Myocyte (in vitro differentiated cells): ENCODE measurements around the gene ADGRF4. TPM values are rescaled to one million over a fixed set of nuclear protein-coding genes. Genes with fewer than 3 reads are reported as not detected.

Experiments used
- DNase-seq: peaks from one replicate; pipeline ENCODE4 v3.0.0-alpha.2; 2012; ENCODE audit warnings: low read depth
- polyA plus RNA-seq: library from polyadenylated mRNA; unstranded; fragments of >200 nt; gene quantifications from one replicate; pipeline ENCODE4 v1.2.1, GENCODE V29; 2012; ENCODE audit warnings: missing spikeins
- total RNA-seq: library from RNA; depleted of rRNA; stranded (reverse); fragments of >200 nt; gene quantifications from 2 replicates; pipeline ENCODE4 v1.2.3, GENCODE V29; 2014

ADGRF4 gene
- total RNA-seq, result not detected in 2 replicates
- polyA plus RNA-seq, result not detected

DNA sequence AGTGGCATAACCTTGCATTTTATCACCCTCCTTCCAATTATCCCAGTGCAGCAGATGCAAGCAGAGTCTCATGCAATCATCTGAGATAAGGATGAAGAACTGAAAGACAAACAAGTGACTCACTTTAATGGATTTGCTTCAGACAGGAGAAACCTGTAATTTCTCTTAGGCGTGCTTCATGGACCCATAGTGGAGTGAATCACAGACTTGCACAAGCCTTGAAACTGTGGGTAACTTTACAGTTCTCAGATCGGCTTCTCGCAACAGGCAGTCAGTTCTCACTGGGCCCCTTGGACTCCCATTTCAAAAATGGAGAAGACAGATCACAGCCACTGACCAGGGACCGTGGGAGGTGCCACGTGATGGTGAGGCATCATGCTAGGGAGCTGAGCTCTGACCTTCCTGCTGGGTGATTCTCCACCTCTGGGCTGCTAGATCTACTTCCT lies at the start of gene ADGRF4:
ADGRF4 (plus strand) TSS at position 239 of the 446 bp plus-strand sequence. CDS start 8,666 bp downstream, outside the sequence.
- DNase-seq, result no peak

- no peak for DNase-seq
Observed at GRCh38 chr6:47650553-47651432, 47.6 kb upstream of the ADGRF4 start.

DNA sequence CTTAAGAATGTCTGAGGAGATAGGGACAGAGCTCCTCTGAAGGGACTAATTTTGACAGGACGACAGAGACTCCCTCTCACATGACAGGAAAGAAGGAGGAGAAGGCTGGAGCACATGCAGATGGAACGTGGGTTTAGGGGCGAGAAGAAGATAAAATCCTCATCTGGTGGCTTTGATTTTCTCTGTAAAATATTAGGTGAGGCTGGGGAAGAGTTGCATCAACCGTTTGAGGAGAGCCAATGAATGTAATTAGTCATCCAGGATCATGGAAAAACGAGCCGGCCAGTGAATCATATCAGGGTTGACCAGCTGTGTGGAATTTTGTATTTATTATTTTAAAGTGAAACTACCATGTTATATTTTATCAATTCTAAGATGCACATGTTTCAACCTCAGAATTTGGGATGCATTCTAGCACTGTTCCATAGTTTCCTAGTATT lies 46.9 kb upstream of the ADGRF4 start:
- DNase-seq, result peak; percentile 40

DNA sequence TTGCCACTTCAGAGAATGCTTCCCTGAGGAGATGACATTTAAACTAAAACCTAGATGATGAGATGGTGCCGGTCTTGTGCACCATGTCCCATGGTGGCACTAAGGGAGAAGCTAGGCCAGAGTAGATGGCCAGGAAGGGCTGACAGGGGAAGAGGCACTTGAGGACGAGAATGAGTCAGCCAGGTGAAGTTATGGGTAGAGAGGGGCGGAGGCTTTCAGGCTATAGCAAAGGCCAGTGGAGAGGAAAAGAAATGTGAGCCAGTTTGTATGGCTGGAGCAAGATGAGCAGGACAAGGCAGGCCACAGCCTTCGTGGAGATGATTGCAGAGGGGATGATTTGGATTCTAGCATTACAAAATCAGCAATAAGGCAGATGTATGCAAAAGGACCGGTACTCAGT lies 44.7 kb upstream of the ADGRF4 start:
- DNase-seq, result no peak

GRCh38 chr6:47654255-47654654 lies 44.1 kb upstream of the ADGRF4 start:
- no peak for DNase-seq

DNA sequence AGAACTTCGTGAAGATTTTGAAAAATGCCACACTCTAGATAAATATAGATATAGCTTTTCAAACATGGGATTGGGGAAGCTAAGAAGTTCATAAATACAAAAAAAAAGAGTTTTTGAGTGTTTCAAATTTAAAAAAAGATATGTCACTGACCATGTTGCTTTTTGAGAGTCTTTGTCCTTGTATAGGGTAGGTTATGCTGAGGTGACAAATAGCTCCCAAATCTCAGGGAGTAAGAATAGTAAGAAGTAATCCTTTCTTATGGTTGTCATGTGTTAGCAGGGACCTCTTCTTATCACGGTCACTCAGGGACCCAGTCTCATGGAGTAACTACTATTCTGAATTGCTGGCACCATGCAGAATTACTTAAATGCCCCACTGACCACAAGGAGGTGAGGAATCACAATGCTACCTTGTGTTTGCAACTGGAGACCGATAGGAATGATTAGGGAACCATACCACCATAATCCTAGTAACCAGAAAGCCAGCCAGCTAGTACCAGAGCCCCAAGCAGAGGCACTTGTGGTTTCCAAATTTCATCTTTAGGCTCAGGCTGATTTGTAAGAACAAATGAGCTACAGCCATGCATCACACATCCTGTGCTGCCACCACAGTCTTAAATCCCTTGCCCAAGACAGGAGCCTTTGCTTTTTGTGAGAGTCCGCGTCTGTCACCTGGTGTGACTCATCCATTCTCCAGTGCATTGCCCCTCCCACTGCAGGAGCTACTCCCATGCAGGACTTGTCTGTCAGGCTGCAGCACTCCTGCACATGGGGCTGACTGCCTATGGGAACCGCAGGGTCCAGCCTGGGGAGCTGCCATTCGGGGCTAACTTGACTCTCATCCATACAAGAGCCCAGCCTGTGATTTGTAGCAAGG lies 42.4 kb upstream of the ADGRF4 start:
- peak; percentile 69 for DNase-seq

- no peak for DNase-seq
Observed at GRCh38 chr6:47661960-47662359, 36.4 kb upstream of the ADGRF4 start.

DNA sequence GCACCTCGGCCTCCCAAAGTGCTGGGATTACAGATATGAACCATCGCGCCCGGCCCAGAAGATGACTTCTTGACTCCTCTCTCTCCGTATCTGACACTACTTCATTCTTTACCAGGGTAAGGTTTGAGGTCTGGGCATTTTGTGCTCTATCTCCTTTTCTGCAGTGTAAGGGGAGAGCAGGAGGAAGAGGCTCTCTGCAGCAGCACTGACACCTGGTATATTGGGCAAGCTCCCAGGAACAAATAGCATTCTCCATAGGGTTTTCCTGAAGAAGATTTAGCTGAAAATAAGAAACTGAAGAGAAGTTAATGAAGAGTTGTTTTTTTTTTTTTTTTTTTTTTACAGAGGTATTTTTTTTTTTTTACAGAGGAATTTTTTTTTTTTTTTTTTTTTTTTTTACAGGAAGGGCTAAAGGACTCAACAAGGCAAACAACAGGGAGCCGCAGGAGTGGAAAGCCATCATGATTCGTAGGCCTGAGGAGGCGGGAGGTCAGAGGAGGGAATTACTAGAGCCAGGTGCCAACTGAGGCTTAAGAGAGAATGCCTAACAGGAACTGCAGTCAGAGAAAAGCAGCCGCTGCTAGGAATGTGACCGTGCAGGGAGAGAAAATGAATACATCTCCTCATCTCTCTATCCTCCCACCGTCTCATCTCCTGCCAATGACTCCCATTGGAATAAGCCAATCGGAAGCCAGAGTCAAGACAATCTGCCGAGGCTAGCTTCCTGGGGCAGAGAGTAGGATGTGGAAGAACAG lies 34.7 kb upstream of the ADGRF4 start:
- no peak for DNase-seq

- DNase-seq, result no peak
Observed at GRCh38 chr6:47665112-47665511, 33.3 kb upstream of the ADGRF4 start.

DNA sequence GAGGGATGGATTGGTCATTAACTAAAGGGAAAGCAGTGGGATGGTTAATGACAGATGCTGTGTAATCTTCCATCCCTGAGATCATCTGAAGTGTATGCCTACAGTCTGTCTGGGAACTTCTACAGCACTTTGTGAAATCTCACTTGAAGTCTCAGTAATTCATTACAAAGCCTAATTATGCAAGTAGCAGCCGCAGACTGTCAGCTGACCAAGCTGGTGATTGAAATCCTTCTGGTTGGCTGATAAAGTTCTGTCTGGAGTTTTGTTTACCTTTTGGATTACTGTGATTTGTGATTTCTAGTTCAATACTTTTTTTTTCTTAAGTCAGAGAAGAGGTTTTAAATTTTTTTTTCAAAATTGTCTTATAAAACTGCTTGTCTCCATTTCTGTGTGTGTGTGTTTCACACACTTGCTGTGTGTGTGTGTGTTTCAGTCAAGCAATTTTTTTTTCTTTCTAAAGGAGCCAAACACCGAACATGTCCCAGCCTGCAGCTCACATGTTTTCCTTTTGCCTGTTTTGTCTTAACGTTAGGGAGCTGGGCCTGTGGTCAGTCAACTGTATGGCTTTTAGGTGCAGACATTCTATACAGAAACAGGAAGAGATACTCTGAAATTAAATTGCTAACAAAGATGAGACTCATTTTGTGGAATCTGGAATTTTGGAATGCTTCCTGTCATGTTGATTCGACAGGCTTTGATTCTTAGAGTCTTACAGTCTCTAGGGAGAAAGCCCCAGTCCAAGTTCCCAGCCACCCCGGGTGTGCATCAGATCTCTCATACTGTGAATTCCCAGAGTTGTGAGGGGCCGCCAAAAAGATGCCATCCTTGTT lies 28.5 kb upstream of the ADGRF4 start:
- peak; percentile 42 for DNase-seq

GRCh38 chr6:47670851-47671250 lies 27.5 kb upstream of the ADGRF4 start:
- no peak for DNase-seq

GRCh38 chr6:47671777-47672176 lies 26.6 kb upstream of the ADGRF4 start:
- no peak for DNase-seq

- no peak for DNase-seq
Observed at GRCh38 chr6:47672816-47673215, 25.6 kb upstream of the ADGRF4 start.

DNA sequence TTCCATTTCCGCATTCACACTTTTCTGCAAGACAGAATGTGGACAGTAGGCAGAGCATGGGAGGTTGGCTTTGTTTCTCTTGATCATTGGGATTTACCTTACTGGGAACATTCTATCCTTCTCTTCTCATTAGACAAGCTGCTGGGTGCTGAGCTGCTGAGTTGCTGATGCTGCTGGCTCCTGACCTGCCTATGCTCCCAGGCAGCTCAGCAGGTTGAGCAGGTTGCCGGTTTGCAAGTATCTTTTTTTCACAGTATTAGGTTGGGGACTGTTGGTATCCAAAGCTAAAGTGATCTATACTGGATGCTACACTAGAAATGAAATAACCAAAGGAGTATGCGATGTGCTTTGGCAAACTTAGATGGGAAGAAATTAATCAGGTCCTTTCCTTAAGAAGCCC lies 23.7 kb upstream of the ADGRF4 start:
- no peak for DNase-seq

DNA sequence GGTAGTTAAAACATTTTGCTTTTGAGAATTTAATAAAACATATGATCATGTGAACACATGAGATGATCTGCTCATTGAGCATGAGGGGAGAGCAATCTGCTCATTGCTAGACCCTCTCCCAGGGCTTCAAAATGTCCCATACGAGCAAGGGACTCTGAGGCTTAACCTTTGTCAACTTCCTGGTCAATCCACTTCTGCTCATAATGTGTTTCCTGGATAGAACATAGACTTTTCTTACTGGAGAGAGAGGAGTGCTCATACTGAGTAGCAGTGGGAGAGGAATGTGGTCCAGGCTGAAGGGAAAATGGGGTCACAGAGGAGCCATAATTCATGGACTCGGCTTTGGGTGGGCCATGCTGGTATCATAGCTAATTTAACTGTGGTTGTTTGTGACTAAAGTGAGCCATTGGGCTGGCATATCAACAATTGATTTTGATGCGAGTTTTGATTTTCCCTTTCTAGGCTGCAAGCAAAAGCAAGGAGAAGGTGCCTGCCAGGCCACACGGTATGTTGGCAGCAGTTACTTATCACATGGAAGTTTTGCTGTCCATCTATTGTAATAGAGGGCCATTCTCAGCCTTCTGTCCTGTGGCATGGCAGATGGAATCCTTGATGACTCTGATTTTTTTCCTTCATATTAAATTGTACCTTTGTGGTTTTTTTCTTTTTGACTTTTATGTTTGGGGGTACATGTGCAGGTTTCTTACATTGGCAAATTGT lies 20.8 kb upstream of the ADGRF4 start:
- no peak for DNase-seq

DNA sequence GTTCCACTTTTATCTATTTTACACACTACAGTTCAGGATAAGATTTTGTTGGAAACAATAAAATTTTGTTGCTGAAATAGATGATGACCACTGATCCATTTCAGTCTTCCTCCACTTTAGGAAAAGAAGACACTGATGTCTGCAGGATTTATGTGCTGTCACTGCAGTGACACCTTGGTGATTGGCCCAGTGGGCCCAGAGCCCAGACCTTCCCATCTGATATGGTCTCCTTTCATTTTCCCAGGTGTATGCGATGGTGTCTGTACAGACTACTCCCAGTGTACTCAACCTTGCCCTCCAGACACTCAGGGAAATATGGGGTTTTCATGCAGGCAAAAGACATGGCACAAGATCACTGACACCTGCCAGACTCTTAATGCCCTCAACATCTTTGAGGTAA lies 19.6 kb upstream of the ADGRF4 start:
- DNase-seq, result no peak

GRCh38 chr6:47679322-47679906 lies 19.0 kb upstream of the ADGRF4 start:
- DNase-seq, result no peak

GRCh38 chr6:47680051-47680450 lies 18.3 kb upstream of the ADGRF4 start:
- DNase-seq, result no peak

- no peak for DNase-seq
Observed at GRCh38 chr6:47680724-47681123, 17.7 kb upstream of the ADGRF4 start.
